Stimulated activated CD4-positive, alpha-beta T cell treated with anti-CD3 and anti-CD28 coated beads, TNF-alpha, amount 100 ng/mL, for 48 hours (primary cell): Measurements from ENCODE around the gene NAXE.
"Not testable (repeated sequence)": the region's sequence is repeated elsewhere in the genome, so short reads cannot be mapped to it uniquely, and the experiment has no call there.

Experiments used
- DNase-seq, 3 donors: peaks; one replicate each; pipeline ENCODE4 v3.0.0-alpha.2; 2020; ENCODE audit warnings: low read depth in 3 of 3

The NAXE gene

GRCh38 chr1:156623946-156624813 lies 32.6 kb downstream of the NAXE start:
- DNase-seq = no peak

GRCh38 chr1:156624814-156625435 lies 33.3 kb downstream of the NAXE start:
- no peak for DNase-seq

- peak in 2 of 3 donors; percentile 41 to 61 for DNase-seq
These were observed 34.0 kb downstream of the NAXE start for GRCh38 chr1:156625436-156626078.

- no peak for DNase-seq
These were observed 34.5 kb downstream of the NAXE start for GRCh38 chr1:156626079-156626438.

- DNase-seq = no peak
These were observed 35.8 kb downstream of the NAXE start for GRCh38 chr1:156627313-156627880.

- DNase-seq = no peak
These were observed 38.4 kb downstream of the NAXE start for GRCh38 chr1:156629823-156630449.

- DNase-seq = not testable (repeated sequence)
These were observed 39.6 kb downstream of the NAXE start for GRCh38 chr1:156631152-156631551.

GRCh38 chr1:156632355-156632754 lies 40.8 kb downstream of the NAXE start:
- DNase-seq = no peak

- no peak for DNase-seq
These were observed 46.8 kb downstream of the NAXE start for GRCh38 chr1:156638189-156638985.

GRCh38 chr1:156639601-156640101 lies 48.1 kb downstream of the NAXE start:
- no peak for DNase-seq

GRCh38 chr1:156640842-156641706 lies 49.5 kb downstream of the NAXE start:
- DNase-seq = no peak

GRCh38 chr1:156641761-156642264 lies 50.2 kb downstream of the NAXE start, which contains the start of gene BCAN:
TSS of gene BCAN (plus strand) at chr1:156642117. CDS start at chr1:156646055, 3,938 bp downstream.
- no peak for DNase-seq

GRCh38 chr1:156642265-156643048 lies 50.9 kb downstream of the NAXE start:
- no peak for DNase-seq

GRCh38 chr1:156643049-156643777 lies 51.6 kb downstream of the NAXE start:
- DNase-seq = no peak

- DNase-seq = no peak
These were observed 52.2 kb downstream of the NAXE start for GRCh38 chr1:156643778-156644092.
